T-helper 9 cell (primary cell): ENCODE measurements around the gene JDP2.

ENCODE experiments used
- DNase-seq: peaks from one replicate; pipeline ENCODE4 v3.0.0-alpha.2; 2020

Gene JDP2

GRCh38 chr14:75411214-75411540 is 16.6 kb upstream of the JDP2 start:
- no peak for DNase-seq

GRCh38 chr14:75413013-75413412 is 14.8 kb upstream of the JDP2 start:
- no peak for DNase-seq

GRCh38 chr14:75417674-75418073 is 10.1 kb upstream of the JDP2 start:
- no peak for DNase-seq

GRCh38 chr14:75418850-75419768 is 8.7 kb upstream of the JDP2 start:
- DNase-seq = no peak

- DNase-seq = no peak
These were observed 5.7 kb upstream of the JDP2 start for GRCh38 chr14:75422169-75422568.

- DNase-seq = no peak
These were observed 3.3 kb upstream of the JDP2 start for GRCh38 chr14:75424496-75424895.

- DNase-seq = no peak
These were observed 2.4 kb upstream of the JDP2 start for GRCh38 chr14:75425446-75425845.

- no peak for DNase-seq
These were observed 1.3 kb upstream of the JDP2 start for GRCh38 chr14:75426332-75427125.

GRCh38 chr14:75427126-75427481 is 718 bp upstream of the JDP2 start:
- DNase-seq = no peak

- DNase-seq = no peak
These were observed 645 bp downstream of the JDP2 start for GRCh38 chr14:75428230-75429104.

GRCh38 chr14:75429562-75429961 is 1.7 kb downstream of the JDP2 start:
- DNase-seq = no peak

GRCh38 chr14:75430116-75430515 is 2.3 kb downstream of the JDP2 start:
- no peak for DNase-seq

- no peak for DNase-seq
These were observed 2.7 kb downstream of the JDP2 start for GRCh38 chr14:75430526-75430925.

- no peak for DNase-seq
These were observed 3.2 kb downstream of the JDP2 start for GRCh38 chr14:75430976-75431375.

GRCh38 chr14:75431827-75432226 is 4.0 kb downstream of the JDP2 start:
- no peak for DNase-seq

- no peak for DNase-seq
These were observed 4.6 kb downstream of the JDP2 start for GRCh38 chr14:75432411-75432810.

GRCh38 chr14:75433631-75434071 is 5.8 kb downstream of the JDP2 start:
- no peak for DNase-seq

- no peak for DNase-seq
These were observed 6.5 kb downstream of the JDP2 start for GRCh38 chr14:75434138-75434889.

- DNase-seq = no peak
These were observed 7.0 kb downstream of the JDP2 start for GRCh38 chr14:75434890-75435248.

GRCh38 chr14:75435473-75435872 is 7.7 kb downstream of the JDP2 start:
- no peak for DNase-seq

- DNase-seq = no peak
These were observed 9.7 kb downstream of the JDP2 start for GRCh38 chr14:75437201-75438143.
